Cardiac muscle cell (in vitro differentiated cells and primary cell): ENCODE data around the gene NHLRC1. TPM values are rescaled to one million over a fixed set of nuclear protein-coding genes. Genes with fewer than 3 reads are reported as not detected.

Source experiments
- DNase-seq, 2 donors: peaks; one replicate each; pipeline versions ENCODE4 v3.0.0 to v3.0.0-alpha.2; 2010 to 2017; ENCODE audit warnings: low read depth in 1 of 2, low spot score in 1 of 2
- H3K27ac ChIP-seq: fragments of 200-600 bp; sonication (generic); 2 replicates; pipeline ENCODE4 v1.5.1; 2016
- H3K27me3 ChIP-seq: fragments of 200-600 bp; sonication (generic); 2 replicates; pipeline ENCODE4 v1.6.0; 2016; ENCODE audit warnings: control low read depth
- H3K36me3 ChIP-seq: fragments of 200-600 bp; sonication (generic); 2 replicates; pipeline ENCODE4 v1.5.1; 2016; ENCODE audit warnings: control low read depth
- H3K4me1 ChIP-seq: fragments of 200-600 bp; sonication (generic); 2 replicates; pipeline ENCODE4 v1.8.1; 2017; ENCODE audit warnings: low read depth, mild to moderate bottlenecking, mixed run types
- H3K4me3 ChIP-seq: fragments of 200-600 bp; sonication (generic); 2 replicates; pipeline ENCODE4 v1.5.1; 2016; ENCODE audit warnings: mild to moderate bottlenecking
- H3K9me3 ChIP-seq: fragments of 200-600 bp; sonication (generic); 2 replicates; pipeline ENCODE4 v1.5.1; 2017; ENCODE audit warnings: low read depth, mild to moderate bottlenecking, control low read depth
- polyA plus RNA-seq: library from polyadenylated mRNA; unstranded; fragments of >200 nt; fragmentation: Nextera tagmentation; extraction: Ambion mirVana; gene quantifications from 2 replicates; pipeline ENCODE4 v1.2.1, GENCODE V29; 2016
- total RNA-seq: library from RNA; depleted of rRNA; stranded (reverse); fragments of >200 nt; gene quantifications from 2 replicates; pipeline ENCODE4 v1.2.3, GENCODE V29; 2016
- TF ChIP-seq, protein P1 (sequence below): IDR thresholded peaks from 2 replicates; pipeline ENCODE4 v1.5.1; 2012; ENCODE audit warnings: low read depth, mild to moderate bottlenecking, low read length

NHLRC1 gene
- total and polyA plus RNA-seq, 2 experiments from 2014 or later: 1.3 to 3.1 TPM

DNA sequence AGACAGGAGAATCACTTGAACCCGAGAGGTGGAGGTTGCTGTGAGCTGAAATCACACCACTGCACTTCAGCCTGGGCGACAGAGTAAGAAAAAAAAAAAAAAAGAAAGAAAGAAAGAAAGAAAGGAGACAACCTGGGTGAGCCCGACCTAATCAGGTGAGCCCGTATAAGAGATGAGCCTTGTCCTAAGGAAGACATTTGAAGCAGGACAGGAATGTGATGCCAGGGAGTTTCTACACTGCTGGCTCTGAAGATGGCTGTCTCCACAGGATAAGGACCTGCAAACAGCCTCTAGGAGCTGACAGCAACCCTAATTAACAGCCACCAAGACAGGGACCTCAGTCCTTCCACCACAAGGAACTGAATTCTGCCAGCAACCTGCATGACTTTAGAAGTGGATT, 41.9 kb downstream of the NHLRC1 start:
- DNase-seq: no peak
- Histone ChIP-seq H3K4me3 (no peak overlapping the region), H3K36me3 (no peaks in the 10 kb centered on the region), H3K27me3 (no peaks in the 10 kb centered on the region), H3K4me1 (no peaks in the 10 kb centered on the region), H3K27ac (no peak overlapping the region), H3K9me3 (no peaks in the 10 kb centered on the region)
- TF ChIP-seq, protein P1, sequence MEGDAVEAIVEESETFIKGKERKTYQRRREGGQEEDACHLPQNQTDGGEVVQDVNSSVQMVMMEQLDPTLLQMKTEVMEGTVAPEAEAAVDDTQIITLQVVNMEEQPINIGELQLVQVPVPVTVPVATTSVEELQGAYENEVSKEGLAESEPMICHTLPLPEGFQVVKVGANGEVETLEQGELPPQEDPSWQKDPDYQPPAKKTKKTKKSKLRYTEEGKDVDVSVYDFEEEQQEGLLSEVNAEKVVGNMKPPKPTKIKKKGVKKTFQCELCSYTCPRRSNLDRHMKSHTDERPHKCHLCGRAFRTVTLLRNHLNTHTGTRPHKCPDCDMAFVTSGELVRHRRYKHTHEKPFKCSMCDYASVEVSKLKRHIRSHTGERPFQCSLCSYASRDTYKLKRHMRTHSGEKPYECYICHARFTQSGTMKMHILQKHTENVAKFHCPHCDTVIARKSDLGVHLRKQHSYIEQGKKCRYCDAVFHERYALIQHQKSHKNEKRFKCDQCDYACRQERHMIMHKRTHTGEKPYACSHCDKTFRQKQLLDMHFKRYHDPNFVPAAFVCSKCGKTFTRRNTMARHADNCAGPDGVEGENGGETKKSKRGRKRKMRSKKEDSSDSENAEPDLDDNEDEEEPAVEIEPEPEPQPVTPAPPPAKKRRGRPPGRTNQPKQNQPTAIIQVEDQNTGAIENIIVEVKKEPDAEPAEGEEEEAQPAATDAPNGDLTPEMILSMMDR: no peak

- H3K4me3 ChIP-seq: no peak overlapping the region
- no peaks in the 10 kb centered on the region for H3K27me3 ChIP-seq
- H3K27ac ChIP-seq: no peak overlapping the region
- DNase-seq: no peak
- TF ChIP-seq, protein P1: no peak
- H3K9me3 ChIP-seq: no peaks in the 10 kb centered on the region
- no peaks in the 10 kb centered on the region for H3K4me1 ChIP-seq
- no peaks in the 10 kb centered on the region for H3K36me3 ChIP-seq
Observed at GRCh38 chr6:18078866-18079265, 43.6 kb downstream of the NHLRC1 start.

DNA sequence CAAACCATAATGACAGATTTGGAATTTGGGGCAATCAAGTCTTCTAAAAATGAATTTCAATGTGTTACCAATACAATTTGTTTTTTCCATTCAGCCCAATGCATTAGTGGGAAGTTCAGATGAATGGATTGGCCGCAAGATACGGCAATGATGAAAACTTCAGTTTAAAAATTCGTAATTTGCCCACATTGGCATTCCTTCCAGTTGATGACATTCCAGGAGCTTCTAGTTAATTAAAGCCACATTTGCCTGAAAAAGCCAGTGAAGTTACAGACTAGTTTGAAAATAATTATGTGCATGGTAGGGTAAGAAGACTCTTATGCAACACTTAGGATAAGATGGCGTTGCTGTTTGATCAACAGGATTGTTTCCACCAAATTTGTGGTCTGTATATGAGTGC, 46.2 kb downstream of the NHLRC1 start:
- Histone ChIP-seq H3K9me3 (no peaks in the 10 kb centered on the region), H3K27ac (no peak overlapping the region), H3K4me3 (no peak overlapping the region), H3K36me3 (no peaks in the 10 kb centered on the region), H3K4me1 (no peaks in the 10 kb centered on the region), H3K27me3 (no peaks in the 10 kb centered on the region)
- no peak for DNase-seq
- TF ChIP-seq, protein P1: no peak

DNA sequence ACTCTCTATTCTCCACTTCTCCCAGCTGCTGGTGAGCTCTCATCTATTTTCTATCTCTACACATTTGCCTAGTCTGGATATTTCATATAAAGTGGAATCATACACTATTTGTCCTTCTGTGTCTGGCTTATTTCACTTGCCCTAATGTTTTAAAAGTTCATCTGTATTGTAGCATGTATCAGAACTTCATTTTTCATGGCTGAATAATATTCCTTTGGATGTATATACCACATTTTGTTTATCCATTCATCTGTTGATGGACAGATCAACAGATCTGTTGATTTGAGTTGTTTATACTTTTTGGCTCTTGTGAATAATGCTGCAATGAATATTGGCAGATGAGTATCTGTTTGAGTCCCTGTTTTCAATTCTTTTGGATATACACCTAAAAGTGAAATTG, 49.6 kb downstream of the NHLRC1 start:
- DNase-seq: no peak
- H3K4me3 ChIP-seq: no peak overlapping the region
- no peaks in the 10 kb centered on the region for H3K4me1 ChIP-seq
- no peaks in the 10 kb centered on the region for H3K36me3 ChIP-seq
- no peaks in the 10 kb centered on the region for H3K27me3 ChIP-seq
- no peak overlapping the region for H3K27ac ChIP-seq
- TF ChIP-seq, protein P1: no peak
- H3K9me3 ChIP-seq: no peaks in the 10 kb centered on the region

DNA sequence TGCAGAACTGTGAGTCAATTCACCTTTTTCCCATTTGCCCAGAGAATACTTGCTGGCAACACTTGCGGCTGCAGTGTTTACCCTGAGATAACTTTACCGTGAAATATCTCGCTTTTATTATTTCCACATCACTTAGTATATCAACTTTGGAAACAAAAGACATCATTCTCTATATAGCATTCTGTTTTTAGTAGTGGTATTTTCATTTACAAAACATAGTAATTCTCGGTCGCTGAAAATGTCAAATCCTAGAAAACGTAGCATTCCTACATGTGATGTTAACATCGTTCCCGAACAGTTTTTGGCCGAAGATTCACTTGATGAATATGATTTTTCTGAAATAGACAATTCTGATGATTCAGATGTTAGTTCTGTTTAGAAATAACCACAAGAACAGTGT, 52.0 kb downstream of the NHLRC1 start:
- TF ChIP-seq, protein P1: no peak
- no peak for DNase-seq
- Histone ChIP-seq H3K4me1 (peaks cover 5% of the 10 kb centered on the region), H3K4me3 (no peak overlapping the region), H3K27me3 (no peaks in the 10 kb centered on the region), H3K27ac (no peak overlapping the region), H3K9me3 (no peaks in the 10 kb centered on the region), H3K36me3 (no peaks in the 10 kb centered on the region)

Other genes with a start within 250 kb of the NHLRC1 start
- gene KIF13A, start 135.0 kb downstream of the NHLRC1 start, total RNA-seq: 55.8 and 96.9 TPM in 2 replicates
- gene KIF13A, start 135.0 kb downstream of the NHLRC1 start, polyA plus RNA-seq: 39.1 and 65.2 TPM in 2 replicates
- gene TPMT, start 32.4 kb upstream of the NHLRC1 start, total RNA-seq: 9.5 and 13.1 TPM in 2 replicates
- 13.5 and 14.0 TPM in 2 replicates for gene TPMT, start 32.4 kb upstream of the NHLRC1 start, polyA plus RNA-seq
- gene KDM1B, start 32.7 kb upstream of the NHLRC1 start, total RNA-seq: 11.7 and 15.4 TPM in 2 replicates
- 1.5 and 1.6 TPM in 2 replicates for gene KDM1B, start 32.7 kb upstream of the NHLRC1 start, polyA plus RNA-seq
- 95.3 and 128 TPM in 2 replicates for gene DEK, start 141.9 kb upstream of the NHLRC1 start, total RNA-seq
- 80.8 and 90.6 TPM in 2 replicates for gene DEK, start 141.9 kb upstream of the NHLRC1 start, polyA plus RNA-seq